Measurements from ENCODE around the gene RHBDD1. TPM values are rescaled to one million over a fixed set of nuclear protein-coding genes. Genes with fewer than 3 reads are reported as not detected.

Gene RHBDD1
- total RNA-seq, 4 donors from 2014 or later: 12.1 to 21.6 (median 19.3) TPM

DNA sequence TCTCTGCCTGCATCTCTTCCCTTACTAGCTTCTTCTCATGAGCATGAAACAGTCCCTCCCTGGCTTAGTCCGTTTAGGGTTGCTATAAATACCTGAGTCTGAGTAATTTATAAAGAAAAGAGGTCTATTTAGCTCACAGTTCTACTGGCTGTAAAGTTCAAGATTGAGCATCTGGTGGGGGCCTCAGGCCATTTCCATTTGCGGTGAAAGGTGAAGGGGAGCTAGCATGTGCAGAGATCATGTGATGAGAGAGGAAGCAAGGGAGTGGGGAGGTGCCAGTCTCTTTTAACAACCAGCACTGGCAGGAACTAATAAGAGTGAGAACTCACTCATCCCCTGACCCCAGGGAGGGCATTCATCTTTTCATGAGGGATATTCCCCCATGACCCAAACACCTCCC, 26.8 kb downstream of the RHBDD1 start:
- ATAC-seq (ENCODE audit: low FRiP score): no peak
- DNase-seq (ENCODE audit: low spot score): no peak
- TF ChIP-seq, protein P1, sequence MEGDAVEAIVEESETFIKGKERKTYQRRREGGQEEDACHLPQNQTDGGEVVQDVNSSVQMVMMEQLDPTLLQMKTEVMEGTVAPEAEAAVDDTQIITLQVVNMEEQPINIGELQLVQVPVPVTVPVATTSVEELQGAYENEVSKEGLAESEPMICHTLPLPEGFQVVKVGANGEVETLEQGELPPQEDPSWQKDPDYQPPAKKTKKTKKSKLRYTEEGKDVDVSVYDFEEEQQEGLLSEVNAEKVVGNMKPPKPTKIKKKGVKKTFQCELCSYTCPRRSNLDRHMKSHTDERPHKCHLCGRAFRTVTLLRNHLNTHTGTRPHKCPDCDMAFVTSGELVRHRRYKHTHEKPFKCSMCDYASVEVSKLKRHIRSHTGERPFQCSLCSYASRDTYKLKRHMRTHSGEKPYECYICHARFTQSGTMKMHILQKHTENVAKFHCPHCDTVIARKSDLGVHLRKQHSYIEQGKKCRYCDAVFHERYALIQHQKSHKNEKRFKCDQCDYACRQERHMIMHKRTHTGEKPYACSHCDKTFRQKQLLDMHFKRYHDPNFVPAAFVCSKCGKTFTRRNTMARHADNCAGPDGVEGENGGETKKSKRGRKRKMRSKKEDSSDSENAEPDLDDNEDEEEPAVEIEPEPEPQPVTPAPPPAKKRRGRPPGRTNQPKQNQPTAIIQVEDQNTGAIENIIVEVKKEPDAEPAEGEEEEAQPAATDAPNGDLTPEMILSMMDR (IDR thresholded peaks at IDR 0.05): no peak

DNA sequence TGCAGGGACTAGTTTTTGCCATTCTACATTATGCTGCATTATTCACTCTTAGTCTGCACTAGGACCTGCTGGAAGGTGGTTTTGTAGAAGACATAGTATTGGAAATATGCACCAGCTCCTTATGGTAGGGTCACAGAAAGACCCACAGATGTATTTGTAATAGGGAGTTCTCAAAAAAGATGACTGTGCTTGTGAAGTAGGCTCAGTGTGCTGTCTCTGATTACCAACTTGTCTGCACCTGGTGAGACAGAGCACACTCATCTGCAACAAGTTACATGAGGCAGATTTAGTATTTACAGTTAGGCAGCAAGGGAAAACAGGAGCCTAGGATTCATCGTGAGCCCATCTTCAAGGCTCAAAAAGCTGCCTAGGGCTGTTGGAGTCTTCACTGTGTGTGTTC, 29.4 kb downstream of the RHBDD1 start:
- ATAC-seq (ENCODE audit: low FRiP score) (no peak), DNase-seq (ENCODE audit: low spot score) (no peak)
- TF ChIP-seq, protein P1 (IDR thresholded peaks at IDR 0.05): no peak

DNA sequence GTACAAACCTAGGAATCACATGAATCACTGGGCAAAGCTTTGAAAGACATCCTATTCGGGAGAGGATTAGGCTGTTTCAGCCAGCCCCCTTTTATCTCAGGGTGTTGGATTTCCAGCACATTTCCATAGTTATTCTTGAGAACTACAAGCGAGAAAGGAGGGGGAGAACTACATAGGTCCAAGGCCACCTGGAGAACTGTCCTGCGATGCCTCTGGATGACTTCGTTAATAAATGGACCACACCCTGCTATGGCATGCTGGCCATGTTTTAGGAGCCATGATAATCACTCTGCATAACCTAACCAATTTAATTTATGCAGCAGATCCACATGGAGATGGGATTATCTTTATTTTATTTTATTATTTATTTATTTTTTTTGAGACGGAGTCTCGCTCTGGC, 29.9 kb downstream of the RHBDD1 start:
- no peak for ATAC-seq (ENCODE audit: low FRiP score)
- TF ChIP-seq, protein P1 (IDR thresholded peaks at IDR 0.05): no peak
- no peak for DNase-seq (ENCODE audit: low spot score)

DNA sequence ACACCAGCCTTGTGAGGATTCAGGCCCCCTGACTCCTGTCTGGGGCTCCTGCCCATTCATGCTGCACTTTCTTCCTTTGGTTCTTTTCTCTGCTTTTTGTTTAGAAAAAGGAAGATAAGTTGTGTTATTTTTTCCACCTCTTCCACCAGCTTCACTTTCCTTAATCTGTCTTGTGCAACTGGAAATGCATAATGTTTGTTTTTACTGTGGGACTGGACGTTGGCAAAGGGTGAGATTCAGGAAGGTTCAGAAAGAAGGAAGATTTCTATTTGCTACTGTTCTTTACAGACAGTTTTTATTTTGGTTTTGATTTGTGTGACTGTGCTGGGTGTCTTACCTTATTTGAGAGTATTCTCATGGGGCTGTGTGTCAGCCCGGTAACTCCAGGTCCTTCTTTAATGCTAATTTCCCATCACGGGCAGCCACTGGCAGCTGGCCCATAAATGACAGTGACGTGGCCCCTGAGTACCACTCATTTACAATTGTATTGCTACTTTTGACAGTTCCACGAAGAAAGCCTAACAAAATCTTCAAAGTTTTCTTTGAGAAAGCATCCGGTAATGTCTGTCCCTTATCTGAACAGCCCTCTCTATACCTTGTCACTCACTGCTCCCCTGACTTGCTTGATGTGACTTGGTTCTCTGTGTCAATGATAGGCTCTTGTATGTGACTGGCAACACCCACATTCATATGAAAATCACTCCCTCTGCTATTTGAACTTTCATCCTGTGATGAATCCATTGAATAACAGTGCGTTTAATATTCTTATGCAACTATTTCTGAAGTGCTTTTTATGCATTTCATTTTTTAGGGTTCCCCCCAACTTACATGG, 32.7 kb downstream of the RHBDD1 start:
- TF ChIP-seq, protein P1 (IDR thresholded peaks at IDR 0.05): no peak
- ATAC-seq (ENCODE audit: low FRiP score): no peak
- no peak for DNase-seq (ENCODE audit: low spot score)

DNA sequence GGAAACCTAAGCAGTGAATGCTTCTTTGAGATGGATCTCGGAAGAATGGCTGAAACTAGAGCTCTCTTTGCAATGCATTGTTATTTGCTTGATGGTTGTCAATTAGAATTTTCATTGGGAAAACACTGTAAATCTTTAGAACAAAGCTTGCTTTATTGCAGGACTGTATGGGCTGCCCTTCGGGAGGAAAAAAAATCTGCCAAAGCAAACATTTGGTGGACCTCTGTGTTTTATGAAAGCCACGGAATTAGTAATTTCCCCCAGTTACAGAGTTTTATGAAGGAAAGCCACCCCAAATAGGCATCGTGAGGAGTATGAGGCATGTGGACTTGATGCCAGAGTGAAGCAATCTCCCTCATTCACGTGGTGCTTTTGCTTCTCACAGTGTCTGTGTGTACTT, 33.5 kb downstream of the RHBDD1 start:
- TF ChIP-seq, protein P1 (IDR thresholded peaks at IDR 0.05): no peak
- DNase-seq (ENCODE audit: low spot score): no peak
- no peak for ATAC-seq (ENCODE audit: low FRiP score)

DNA sequence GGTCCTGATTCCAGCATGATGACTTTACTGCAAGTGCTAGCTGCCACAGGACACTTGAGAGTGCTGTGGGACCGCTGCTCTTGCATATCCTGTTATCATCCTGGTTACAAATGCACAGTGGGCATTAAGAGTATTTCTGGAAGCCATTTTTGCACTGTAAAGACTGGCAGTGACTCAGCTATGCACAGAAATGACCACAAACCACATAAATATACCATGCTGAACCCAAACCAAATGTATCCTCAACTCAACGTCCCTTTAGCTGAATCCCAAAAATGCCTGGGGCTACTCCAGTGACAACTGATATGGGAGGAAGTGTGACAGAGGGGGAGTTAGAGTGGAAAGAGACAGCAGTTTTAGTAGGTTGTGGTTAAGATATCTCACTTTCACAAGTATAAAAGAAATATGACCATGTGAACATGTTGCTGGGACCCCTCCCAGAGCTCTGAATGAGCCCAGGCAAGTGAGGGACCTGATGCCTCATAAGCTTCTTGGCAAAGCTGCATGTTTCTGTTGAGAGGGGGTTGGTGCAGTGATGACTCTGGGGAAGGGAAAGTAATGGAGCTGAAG, 37.3 kb downstream of the RHBDD1 start:
- no peak for ATAC-seq (ENCODE audit: low FRiP score)
- TF ChIP-seq, protein P1 (IDR thresholded peaks at IDR 0.05): no peak
- DNase-seq (ENCODE audit: low spot score): no peak

DNA sequence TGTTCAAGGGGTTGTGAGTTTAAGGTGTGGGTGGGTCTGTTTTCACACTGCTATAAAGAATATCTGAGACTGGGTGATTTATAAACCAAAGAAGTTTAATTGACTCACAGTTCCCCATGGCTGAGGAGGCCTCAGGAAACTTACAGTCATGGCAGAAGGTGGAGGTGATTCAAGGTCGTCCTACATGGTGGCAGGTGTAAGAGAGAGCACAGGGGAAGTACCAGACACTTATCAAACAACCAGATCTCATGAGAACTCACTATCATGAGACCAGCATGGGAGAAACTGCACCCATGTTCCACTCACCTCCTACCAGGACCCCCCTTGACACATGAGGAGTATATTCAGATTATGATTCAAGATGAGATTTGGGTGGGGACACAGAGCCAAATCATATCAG, 38.0 kb downstream of the RHBDD1 start:
- DNase-seq (ENCODE audit: low spot score): no peak
- no peak for ATAC-seq (ENCODE audit: low FRiP score)
- TF ChIP-seq, protein P1 (IDR thresholded peaks at IDR 0.05): no peak

Measured in omental fat pad (tissue), 4 donors.